Natural killer cell (primary cell): ENCODE data around the gene SEC23B. TPM values are rescaled to one million over a fixed set of nuclear protein-coding genes. Genes with fewer than 3 reads are reported as not detected.

ENCODE experiments used
- ATAC-seq, 3 donors: fragments of 150-1000 bp in 2 of 3; fragments of 200-7000 bp in 1 of 3; cut with Tn5 transposase; 1 replicate in 1 of 3; 2 replicates in 2 of 3; pipeline ENCODE4 v1.10.0; 2021; ENCODE audit warnings: mild to moderate bottlenecking in 2 of 3, moderate library complexity in 2 of 3
- DNase-seq, 2 donors: peaks; one replicate each; pipeline versions ENCODE4 v3.0.0 to v3.0.0-alpha.2; 2013 to 2021; ENCODE audit warnings: mixed read lengths in 1 of 2
- H3K27ac ChIP-seq: one replicate; pipeline ENCODE4 v1.5.1; 2013; ENCODE audit warnings: mild to moderate bottlenecking, low read length
- H3K27me3 ChIP-seq: one replicate; pipeline ENCODE4 v1.6.1; 2013; ENCODE audit warnings: low read length; ENCODE audit not compliant: control insufficient read depth, insufficient read depth
- H3K36me3 ChIP-seq: one replicate; pipeline ENCODE4 v1.6.1; 2013; ENCODE audit warnings: low read length; ENCODE audit not compliant: control insufficient read depth, insufficient read depth
- H3K4me1 ChIP-seq: one replicate; pipeline ENCODE4 v1.6.1; 2013; ENCODE audit warnings: low read length; ENCODE audit not compliant: control insufficient read depth, insufficient read depth
- H3K4me3 ChIP-seq: one replicate; pipeline ENCODE4 v1.5.1; 2013; ENCODE audit warnings: low read length
- H3K9me3 ChIP-seq: one replicate; pipeline ENCODE4 v1.6.1; 2013; ENCODE audit warnings: low read length; ENCODE audit not compliant: control insufficient read depth, insufficient read depth
- H3K27ac Mint-ChIP-seq, 2 donors: one replicate each; pipeline ENCODE4 v1.8.0; 2022; ENCODE audit warnings: mild to moderate bottlenecking in 2 of 2, mixed read lengths in 2 of 2, moderate library complexity in 1 of 2
- H3K27me3 Mint-ChIP-seq, 2 donors: one replicate each; pipeline ENCODE4 v1.8.0; 2022; ENCODE audit warnings: low read depth in 2 of 2, mixed read lengths in 2 of 2
- H3K36me3 Mint-ChIP-seq: one replicate; pipeline ENCODE4 v1.8.0; 2022; ENCODE audit warnings: mixed read lengths
- H3K4me1 Mint-ChIP-seq, 2 donors: one replicate each; pipeline ENCODE4 v1.8.0; 2022; ENCODE audit warnings: mixed read lengths in 2 of 2
- H3K4me3 Mint-ChIP-seq: one replicate; pipeline ENCODE4 v1.8.0; 2022; ENCODE audit warnings: mild to moderate bottlenecking, moderate library complexity, mixed read lengths
- H3K9me3 Mint-ChIP-seq, 2 donors: one replicate each; pipeline ENCODE4 v1.8.0; 2022; ENCODE audit warnings: mixed read lengths in 2 of 2
- WGBS: methylation state at CpG from one replicate; pipeline ENCODE4 v1.1.7; 2013; ENCODE audit warnings: missing lambda C conversion rate; ENCODE audit not compliant: insufficient coverage; 5-methylcytosine and 5-hydroxymethylcytosine counted together
- intact Hi-C: fragments of 100-400 bp; cut with micrococcal nuclease; formaldehyde crosslinking; loops from one replicate; pipeline ENCODE4 v1.14.2; 2022
- total RNA-seq, 4 donors: library from RNA; stranded (reverse); fragments of 120-200 nt in 1 of 4; gene quantifications; one replicate each; pipeline versions ENCODE4 v1.2.3 to v1.2.4, GENCODE V29; 2013 to 2022
- TF ChIP-seq, protein P1 (sequence below): fragments of 200-600 bp; IDR thresholded peaks from one replicate; pipeline ENCODE4 v1.8.0; 2022; ENCODE audit warnings: antibody characterized with exemption

SEC23B gene
- total RNA-seq, 3 donors from 2014 or later (not counting 1 experiment from before 2014, with no cell fraction given) = 58.2 to 68.8 (median 63.9) TPM

DNA sequence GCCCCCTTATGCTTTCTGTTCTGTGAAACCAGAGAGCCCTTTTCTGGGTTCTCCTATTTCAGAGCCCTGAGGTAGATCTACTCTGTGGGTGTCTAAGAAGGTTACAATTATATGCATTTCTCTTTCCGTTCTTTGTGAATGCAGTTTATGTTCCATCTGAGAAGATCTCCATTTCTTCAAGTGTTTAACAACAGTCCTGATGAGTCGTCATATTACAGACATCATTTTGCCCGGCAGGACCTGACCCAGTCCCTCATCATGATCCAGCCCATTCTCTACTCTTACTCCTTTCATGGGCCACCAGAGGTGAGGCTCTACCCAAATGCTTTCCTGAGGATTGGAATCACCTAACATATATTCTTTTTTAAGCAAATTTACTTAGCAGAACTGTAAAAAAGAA is 40.7 kb downstream of the SEC23B start:
- intact Hi-C loops = no loop called here
- no peak overlapping the region for H3K4me3 ChIP-seq
- peaks cover 17% of the 10 kb centered on the region for H3K36me3 Mint-ChIP-seq
- no peaks in the 10 kb centered on the region for H3K4me1 ChIP-seq
- no peak for ATAC-seq
- no peaks in the 10 kb centered on the region for H3K9me3 ChIP-seq
- 97% methylated on average over 3 of the region's 3 CpGs for WGBS
- H3K36me3 ChIP-seq = peaks cover 74% of the 10 kb centered on the region
- H3K27me3 ChIP-seq = no peaks in the 10 kb centered on the region
- no peaks in the 10 kb centered on the region for H3K9me3 Mint-ChIP-seq
- DNase-seq = no peak
- no peaks in the 10 kb centered on the region for H3K4me1 Mint-ChIP-seq
- TF ChIP-seq, protein P1, sequence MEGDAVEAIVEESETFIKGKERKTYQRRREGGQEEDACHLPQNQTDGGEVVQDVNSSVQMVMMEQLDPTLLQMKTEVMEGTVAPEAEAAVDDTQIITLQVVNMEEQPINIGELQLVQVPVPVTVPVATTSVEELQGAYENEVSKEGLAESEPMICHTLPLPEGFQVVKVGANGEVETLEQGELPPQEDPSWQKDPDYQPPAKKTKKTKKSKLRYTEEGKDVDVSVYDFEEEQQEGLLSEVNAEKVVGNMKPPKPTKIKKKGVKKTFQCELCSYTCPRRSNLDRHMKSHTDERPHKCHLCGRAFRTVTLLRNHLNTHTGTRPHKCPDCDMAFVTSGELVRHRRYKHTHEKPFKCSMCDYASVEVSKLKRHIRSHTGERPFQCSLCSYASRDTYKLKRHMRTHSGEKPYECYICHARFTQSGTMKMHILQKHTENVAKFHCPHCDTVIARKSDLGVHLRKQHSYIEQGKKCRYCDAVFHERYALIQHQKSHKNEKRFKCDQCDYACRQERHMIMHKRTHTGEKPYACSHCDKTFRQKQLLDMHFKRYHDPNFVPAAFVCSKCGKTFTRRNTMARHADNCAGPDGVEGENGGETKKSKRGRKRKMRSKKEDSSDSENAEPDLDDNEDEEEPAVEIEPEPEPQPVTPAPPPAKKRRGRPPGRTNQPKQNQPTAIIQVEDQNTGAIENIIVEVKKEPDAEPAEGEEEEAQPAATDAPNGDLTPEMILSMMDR = no peak
- no peak overlapping the region for H3K27ac ChIP-seq
- peak overlapping the region in 1 of 2 donors; percentile 4 for H3K27ac Mint-ChIP-seq
- no peak overlapping the region for H3K4me3 Mint-ChIP-seq
- no peaks in the 10 kb centered on the region for H3K27me3 Mint-ChIP-seq

DNA sequence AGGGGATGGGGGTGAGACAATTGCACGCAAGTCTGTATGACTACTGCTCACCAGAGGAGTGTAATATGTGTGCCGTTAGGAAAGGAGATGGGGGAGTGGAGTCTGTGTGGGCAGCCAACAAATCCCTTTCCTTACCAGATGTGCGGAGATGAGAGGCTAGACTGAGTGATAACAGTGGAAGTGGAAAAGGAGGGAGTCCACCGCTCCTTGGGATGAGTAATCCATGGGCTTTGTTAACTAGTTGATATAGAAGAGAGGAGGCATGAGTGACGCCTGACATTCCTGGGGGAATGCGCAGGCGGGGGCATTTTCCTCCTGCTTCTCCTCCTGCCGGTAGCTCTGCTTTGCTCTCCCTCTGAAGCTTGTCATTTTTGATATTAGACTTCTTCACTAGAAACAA is 46.0 kb downstream of the SEC23B start:
- H3K4me1 ChIP-seq = no peaks in the 10 kb centered on the region
- Mint-ChIP-seq H3K36me3 (peaks cover 23% of the 10 kb centered on the region), H3K4me3 (no peak overlapping the region), H3K9me3 (no peaks in the 10 kb centered on the region), H3K27me3 (no peaks in the 10 kb centered on the region), H3K27ac (no peak overlapping the region), H3K4me1 (no peaks in the 10 kb centered on the region)
- no peak overlapping the region for H3K4me3 ChIP-seq
- TF ChIP-seq, protein P1 = no peak
- H3K27ac ChIP-seq = no peak overlapping the region
- DNase-seq (no peak), ATAC-seq (no peak)
- intact Hi-C loops = no loop called here
- WGBS = 97% methylated on average over 8 of the region's 8 CpGs
- H3K36me3 ChIP-seq = peaks cover 57% of the 10 kb centered on the region
- no peaks in the 10 kb centered on the region for H3K27me3 ChIP-seq
- no peaks in the 10 kb centered on the region for H3K9me3 ChIP-seq

DNA sequence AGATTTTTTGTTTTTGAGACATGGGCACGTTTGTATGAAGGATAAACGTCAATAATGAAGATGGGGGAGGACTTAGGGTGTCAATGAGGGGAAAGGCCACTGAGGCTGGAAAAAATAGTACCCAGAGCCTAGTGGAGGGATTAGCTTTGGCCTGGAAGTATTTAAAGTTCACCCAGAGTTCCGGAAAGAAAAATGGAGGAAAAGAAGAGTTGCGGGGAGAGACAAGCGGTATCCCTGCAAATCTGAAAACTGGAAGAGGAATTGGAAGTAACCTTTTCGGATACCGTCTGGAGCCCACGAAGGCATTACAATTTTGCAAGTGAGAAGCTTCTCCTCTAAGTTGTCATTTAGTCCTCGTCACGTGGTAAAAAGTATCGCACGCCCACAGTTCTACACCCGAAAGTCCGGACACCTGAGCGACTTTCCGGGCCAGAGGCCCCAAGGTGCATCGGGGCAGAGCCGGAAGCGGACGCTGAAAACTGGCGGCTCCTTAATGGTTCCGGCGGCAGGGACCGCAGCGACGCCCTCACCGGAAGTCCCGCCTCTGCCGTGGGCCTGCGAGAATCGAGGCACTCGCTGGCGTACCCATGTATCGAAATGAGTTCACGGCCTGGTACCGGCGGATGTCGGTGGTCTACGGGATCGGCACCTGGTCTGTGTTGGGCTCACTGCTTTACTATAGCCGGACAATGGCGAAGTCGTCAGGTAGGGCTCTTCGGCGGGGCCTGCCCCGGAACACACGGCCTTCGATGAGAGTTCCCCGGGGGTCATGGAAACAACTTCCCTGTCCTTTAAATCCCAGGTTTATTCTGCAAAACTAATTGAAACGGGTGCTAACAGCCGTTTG is 59.4 kb downstream of the SEC23B start, which contains the start of gene SMIM26:
Gene SMIM26 (plus strand): TSS at position 541 of the 847 bp plus-strand sequence. CDS start 47 bp downstream, at position 588.
- WGBS = under 1% methylated on average over 51 of the region's 51 CpGs
- peak within 1 kb of the TSS; percentile 94 to 97 for H3K27ac Mint-ChIP-seq
- intact Hi-C loops = loop anchor here (1.0 kb wide), 3 partner anchors 21 to 100 kb away; partner anchors contain the start of genes DTD1, DZANK1, POLR3F and SEC23B
- H3K36me3 Mint-ChIP-seq = no peaks in the 10 kb centered on the region
- peak within 1 kb of the TSS; percentile 81 for H3K27ac ChIP-seq
- H3K4me1 ChIP-seq = peaks cover 11% of the 10 kb centered on the region
- no peaks in the 10 kb centered on the region for H3K9me3 Mint-ChIP-seq
- ATAC-seq (peak; percentile 98 to 99 (median 99)), DNase-seq (peak; percentile 90 to 97)
- TF ChIP-seq, protein P1 = no peak
- H3K4me3 Mint-ChIP-seq = peak within 1 kb of the TSS; percentile 98
- H3K27me3 ChIP-seq = no peaks in the 10 kb centered on the region
- no peaks in the 10 kb centered on the region for H3K9me3 ChIP-seq
- H3K4me1 Mint-ChIP-seq = peaks cover 15 to 29% of the 10 kb centered on the region in 2 donors
- peak within 1 kb of the TSS; percentile 59 for H3K4me3 ChIP-seq
- no peaks in the 10 kb centered on the region for H3K27me3 Mint-ChIP-seq
- H3K36me3 ChIP-seq = peaks cover 7% of the 10 kb centered on the region
